ENCODE measurements around the gene MRPS7. TPM values are rescaled to one million over a fixed set of nuclear protein-coding genes. Genes with fewer than 3 reads are reported as not detected.
A peak's percentile ranks its signal among the peaks of the same experiment; 100 is the strongest.

Gene MRPS7
- total and polyA plus RNA-seq, 10 of the 15 experiments (the other 5 are each of a cell fraction or from before 2014, with no cell fraction given), result 88.4 to 217 (median 109) TPM

- TF ChIP-seq USF1 (IDR thresholded peaks at IDR 0.05; ENCODE audit: borderline replicate concordance, extremely low read length, insufficient read depth, low read depth, low read length) (peak; percentile 31), CREM (IDR thresholded peaks at IDR 0.05; ENCODE audit: low read depth) (no peak), DPF2 (IDR thresholded peaks at IDR 0.05) (no peak), ZNF207 (IDR thresholded peaks at IDR 0.05; ENCODE audit: borderline replicate concordance) (no peak), NRF1 (conservative IDR thresholded peaks at IDR 0.05; ENCODE audit: low read depth, low read length) (no peak), ZSCAN29 (IDR thresholded peaks at IDR 0.05) (no peak), HSF1 (IDR thresholded peaks at IDR 0.05; ENCODE audit: low read depth, low read length) (no peak), IKZF1 (conservative IDR thresholded peaks at IDR 0.05) (0 out of 2 replicates have a peak, but pooled peaks have one; percentile 4), NFYA (IDR thresholded peaks at IDR 0.05; ENCODE audit: borderline replicate concordance, low read depth, low read length) (no peak)
- TF ChIP-seq, protein P1, sequence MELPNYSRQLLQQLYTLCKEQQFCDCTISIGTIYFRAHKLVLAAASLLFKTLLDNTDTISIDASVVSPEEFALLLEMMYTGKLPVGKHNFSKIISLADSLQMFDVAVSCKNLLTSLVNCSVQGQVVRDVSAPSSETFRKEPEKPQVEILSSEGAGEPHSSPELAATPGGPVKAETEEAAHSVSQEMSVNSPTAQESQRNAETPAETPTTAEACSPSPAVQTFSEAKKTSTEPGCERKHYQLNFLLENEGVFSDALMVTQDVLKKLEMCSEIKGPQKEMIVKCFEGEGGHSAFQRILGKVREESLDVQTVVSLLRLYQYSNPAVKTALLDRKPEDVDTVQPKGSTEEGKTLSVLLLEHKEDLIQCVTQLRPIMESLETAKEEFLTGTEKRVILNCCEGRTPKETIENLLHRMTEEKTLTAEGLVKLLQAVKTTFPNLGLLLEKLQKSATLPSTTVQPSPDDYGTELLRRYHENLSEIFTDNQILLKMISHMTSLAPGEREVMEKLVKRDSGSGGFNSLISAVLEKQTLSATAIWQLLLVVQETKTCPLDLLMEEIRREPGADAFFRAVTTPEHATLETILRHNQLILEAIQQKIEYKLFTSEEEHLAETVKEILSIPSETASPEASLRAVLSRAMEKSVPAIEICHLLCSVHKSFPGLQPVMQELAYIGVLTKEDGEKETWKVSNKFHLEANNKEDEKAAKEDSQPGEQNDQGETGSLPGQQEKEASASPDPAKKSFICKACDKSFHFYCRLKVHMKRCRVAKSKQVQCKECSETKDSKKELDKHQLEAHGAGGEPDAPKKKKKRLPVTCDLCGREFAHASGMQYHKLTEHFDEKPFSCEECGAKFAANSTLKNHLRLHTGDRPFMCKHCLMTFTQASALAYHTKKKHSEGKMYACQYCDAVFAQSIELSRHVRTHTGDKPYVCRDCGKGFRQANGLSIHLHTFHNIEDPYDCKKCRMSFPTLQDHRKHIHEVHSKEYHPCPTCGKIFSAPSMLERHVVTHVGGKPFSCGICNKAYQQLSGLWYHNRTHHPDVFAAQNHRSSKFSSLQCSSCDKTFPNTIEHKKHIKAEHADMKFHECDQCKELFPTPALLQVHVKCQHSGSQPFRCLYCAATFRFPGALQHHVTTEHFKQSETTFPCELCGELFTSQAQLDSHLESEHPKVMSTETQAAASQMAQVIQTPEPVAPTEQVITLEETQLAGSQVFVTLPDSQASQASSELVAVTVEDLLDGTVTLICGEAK (IDR thresholded peaks at IDR 0.05; ENCODE audit: borderline replicate concordance), result no peak
- TF ChIP-seq, protein P2, sequence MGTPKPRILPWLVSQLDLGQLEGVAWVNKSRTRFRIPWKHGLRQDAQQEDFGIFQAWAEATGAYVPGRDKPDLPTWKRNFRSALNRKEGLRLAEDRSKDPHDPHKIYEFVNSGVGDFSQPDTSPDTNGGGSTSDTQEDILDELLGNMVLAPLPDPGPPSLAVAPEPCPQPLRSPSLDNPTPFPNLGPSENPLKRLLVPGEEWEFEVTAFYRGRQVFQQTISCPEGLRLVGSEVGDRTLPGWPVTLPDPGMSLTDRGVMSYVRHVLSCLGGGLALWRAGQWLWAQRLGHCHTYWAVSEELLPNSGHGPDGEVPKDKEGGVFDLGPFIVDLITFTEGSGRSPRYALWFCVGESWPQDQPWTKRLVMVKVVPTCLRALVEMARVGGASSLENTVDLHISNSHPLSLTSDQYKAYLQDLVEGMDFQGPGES (IDR thresholded peaks at IDR 0.05), result no peak
- TF ChIP-seq, protein P3, sequence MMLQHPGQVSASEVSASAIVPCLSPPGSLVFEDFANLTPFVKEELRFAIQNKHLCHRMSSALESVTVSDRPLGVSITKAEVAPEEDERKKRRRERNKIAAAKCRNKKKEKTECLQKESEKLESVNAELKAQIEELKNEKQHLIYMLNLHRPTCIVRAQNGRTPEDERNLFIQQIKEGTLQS (IDR thresholded peaks at IDR 0.05; ENCODE audit: borderline replicate concordance, extremely low read depth, low read depth, low read length), result no peak
- TF ChIP-seq, protein P4, sequence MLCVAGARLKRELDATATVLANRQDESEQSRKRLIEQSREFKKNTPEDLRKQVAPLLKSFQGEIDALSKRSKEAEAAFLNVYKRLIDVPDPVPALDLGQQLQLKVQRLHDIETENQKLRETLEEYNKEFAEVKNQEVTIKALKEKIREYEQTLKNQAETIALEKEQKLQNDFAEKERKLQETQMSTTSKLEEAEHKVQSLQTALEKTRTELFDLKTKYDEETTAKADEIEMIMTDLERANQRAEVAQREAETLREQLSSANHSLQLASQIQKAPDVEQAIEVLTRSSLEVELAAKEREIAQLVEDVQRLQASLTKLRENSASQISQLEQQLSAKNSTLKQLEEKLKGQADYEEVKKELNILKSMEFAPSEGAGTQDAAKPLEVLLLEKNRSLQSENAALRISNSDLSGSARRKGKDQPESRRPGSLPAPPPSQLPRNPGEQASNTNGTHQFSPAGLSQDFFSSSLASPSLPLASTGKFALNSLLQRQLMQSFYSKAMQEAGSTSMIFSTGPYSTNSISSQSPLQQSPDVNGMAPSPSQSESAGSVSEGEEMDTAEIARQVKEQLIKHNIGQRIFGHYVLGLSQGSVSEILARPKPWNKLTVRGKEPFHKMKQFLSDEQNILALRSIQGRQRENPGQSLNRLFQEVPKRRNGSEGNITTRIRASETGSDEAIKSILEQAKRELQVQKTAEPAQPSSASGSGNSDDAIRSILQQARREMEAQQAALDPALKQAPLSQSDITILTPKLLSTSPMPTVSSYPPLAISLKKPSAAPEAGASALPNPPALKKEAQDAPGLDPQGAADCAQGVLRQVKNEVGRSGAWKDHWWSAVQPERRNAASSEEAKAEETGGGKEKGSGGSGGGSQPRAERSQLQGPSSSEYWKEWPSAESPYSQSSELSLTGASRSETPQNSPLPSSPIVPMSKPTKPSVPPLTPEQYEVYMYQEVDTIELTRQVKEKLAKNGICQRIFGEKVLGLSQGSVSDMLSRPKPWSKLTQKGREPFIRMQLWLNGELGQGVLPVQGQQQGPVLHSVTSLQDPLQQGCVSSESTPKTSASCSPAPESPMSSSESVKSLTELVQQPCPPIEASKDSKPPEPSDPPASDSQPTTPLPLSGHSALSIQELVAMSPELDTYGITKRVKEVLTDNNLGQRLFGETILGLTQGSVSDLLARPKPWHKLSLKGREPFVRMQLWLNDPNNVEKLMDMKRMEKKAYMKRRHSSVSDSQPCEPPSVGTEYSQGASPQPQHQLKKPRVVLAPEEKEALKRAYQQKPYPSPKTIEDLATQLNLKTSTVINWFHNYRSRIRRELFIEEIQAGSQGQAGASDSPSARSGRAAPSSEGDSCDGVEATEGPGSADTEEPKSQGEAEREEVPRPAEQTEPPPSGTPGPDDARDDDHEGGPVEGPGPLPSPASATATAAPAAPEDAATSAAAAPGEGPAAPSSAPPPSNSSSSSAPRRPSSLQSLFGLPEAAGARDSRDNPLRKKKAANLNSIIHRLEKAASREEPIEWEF (IDR thresholded peaks at IDR 0.05; ENCODE audit: insufficient replicate concordance, low read depth, low read length), result no peak
Observed at GRCh38 chr17:75244133-75244866, 17.4 kb upstream of the MRPS7 start (continued).
